ENCODE data around the gene RAN.

Gene RAN

GRCh38 chr12:130863298-130863697, 8.6 kb upstream of the RAN start:
- DNase-seq (ENCODE audit: low read depth): no peak
- no peak for TF ChIP-seq CTCF (IDR thresholded peaks at IDR 0.05; ENCODE audit: low read length, missing control alignments)
- no peak overlapping the region for H3K4me3 ChIP-seq (replicated peaks; ENCODE audit: low read depth, low read length)

- no peak overlapping the region for H3K4me3 ChIP-seq (replicated peaks; ENCODE audit: low read depth, low read length)
- TF ChIP-seq CTCF (IDR thresholded peaks at IDR 0.05; ENCODE audit: low read length, missing control alignments): no peak
- no peak for DNase-seq (ENCODE audit: low read depth)
Observed at GRCh38 chr12:130868412-130868811, 3.5 kb upstream of the RAN start.

GRCh38 chr12:130870442-130871285, 1.2 kb upstream of the RAN start:
- DNase-seq (ENCODE audit: low read depth): peak; percentile 96
- TF ChIP-seq CTCF (IDR thresholded peaks at IDR 0.05; ENCODE audit: low read length, missing control alignments): peak; percentile 67
- peak overlapping the region; percentile 66 for H3K4me3 ChIP-seq (replicated peaks; ENCODE audit: low read depth, low read length)

GRCh38 chr12:130872179-130873096, 572 bp downstream of the RAN start:
- no peak for TF ChIP-seq CTCF (IDR thresholded peaks at IDR 0.05; ENCODE audit: low read length, missing control alignments)
- peak overlapping the region; percentile 74 for H3K4me3 ChIP-seq (replicated peaks; ENCODE audit: low read depth, low read length)
- DNase-seq (ENCODE audit: low read depth): peak; percentile 23

GRCh38 chr12:130873106-130873795, 1.4 kb downstream of the RAN start:
- no peak for DNase-seq (ENCODE audit: low read depth)
- H3K4me3 ChIP-seq (replicated peaks; ENCODE audit: low read depth, low read length): peak overlapping the region; percentile 74
- no peak for TF ChIP-seq CTCF (IDR thresholded peaks at IDR 0.05; ENCODE audit: low read length, missing control alignments)

- no peak for TF ChIP-seq CTCF (IDR thresholded peaks at IDR 0.05; ENCODE audit: low read length, missing control alignments)
- DNase-seq (ENCODE audit: low read depth): no peak
- H3K4me3 ChIP-seq (replicated peaks; ENCODE audit: low read depth, low read length): peak overlapping the region; percentile 74
Observed at GRCh38 chr12:130873825-130874224, 2.0 kb downstream of the RAN start.
